HL-60 (cell line): ENCODE results near the gene RTN4RL1.

Experiments
- POLR2AphosphoS5 ChIP-seq: IDR thresholded peaks from 2 replicates; pipeline ENCODE4 v1.6.1; 2012; ENCODE audit warnings: low read depth
- REST ChIP-seq: IDR thresholded peaks from 2 replicates; pipeline ENCODE4 v1.6.1; 2012; ENCODE audit warnings: low read depth; ENCODE audit not compliant: insufficient replicate concordance
- TF ChIP-seq, protein P1 (sequence below): IDR thresholded peaks from one replicate; pipeline ENCODE4 v1.5.1; 2011; ENCODE audit warnings: low read length, control low read depth, inconsistent platforms; ENCODE audit not compliant: insufficient read depth

- TF ChIP-seq, protein P1, sequence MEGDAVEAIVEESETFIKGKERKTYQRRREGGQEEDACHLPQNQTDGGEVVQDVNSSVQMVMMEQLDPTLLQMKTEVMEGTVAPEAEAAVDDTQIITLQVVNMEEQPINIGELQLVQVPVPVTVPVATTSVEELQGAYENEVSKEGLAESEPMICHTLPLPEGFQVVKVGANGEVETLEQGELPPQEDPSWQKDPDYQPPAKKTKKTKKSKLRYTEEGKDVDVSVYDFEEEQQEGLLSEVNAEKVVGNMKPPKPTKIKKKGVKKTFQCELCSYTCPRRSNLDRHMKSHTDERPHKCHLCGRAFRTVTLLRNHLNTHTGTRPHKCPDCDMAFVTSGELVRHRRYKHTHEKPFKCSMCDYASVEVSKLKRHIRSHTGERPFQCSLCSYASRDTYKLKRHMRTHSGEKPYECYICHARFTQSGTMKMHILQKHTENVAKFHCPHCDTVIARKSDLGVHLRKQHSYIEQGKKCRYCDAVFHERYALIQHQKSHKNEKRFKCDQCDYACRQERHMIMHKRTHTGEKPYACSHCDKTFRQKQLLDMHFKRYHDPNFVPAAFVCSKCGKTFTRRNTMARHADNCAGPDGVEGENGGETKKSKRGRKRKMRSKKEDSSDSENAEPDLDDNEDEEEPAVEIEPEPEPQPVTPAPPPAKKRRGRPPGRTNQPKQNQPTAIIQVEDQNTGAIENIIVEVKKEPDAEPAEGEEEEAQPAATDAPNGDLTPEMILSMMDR, result no peak
- no peak for TF ChIP-seq POLR2AphosphoS5
- no peak for TF ChIP-seq REST
Measured at GRCh38 chr17:2071024-2071385, 45.9 kb upstream of the RTN4RL1 start.
